H54 (cell line): ENCODE results near the gene RIMOC1.
"Not testable (repeated sequence)": the region's sequence is repeated elsewhere in the genome, so short reads cannot be mapped to it uniquely, and the experiment has no call there.

ENCODE experiments used
- DNase-seq: peaks from one replicate; pipeline ENCODE4 v3.0.0; 2011; ENCODE audit warnings: low spot score, mixed read lengths; ENCODE audit not compliant: insufficient read length
- FAIRE-seq: peaks from 3 replicates; lab custom pipeline; 2011; peaks lifted over from hg19 to GRCh38; lab: Jason Lieb, UNC
- POLR2A ChIP-seq: IDR thresholded peaks from 2 replicates; pipeline ENCODE4 v1.6.1; 2011; ENCODE audit warnings: low read depth, mild to moderate bottlenecking, low read length

RIMOC1 gene

GRCh38 chr5:41908374-41909079 lies 4.4 kb downstream of the RIMOC1 start:
- FAIRE-seq: peak; percentile 93
- no peak for TF ChIP-seq POLR2A
- DNase-seq: no peak

GRCh38 chr5:41918105-41918504 lies 14.0 kb downstream of the RIMOC1 start:
- TF ChIP-seq POLR2A: no peak
- FAIRE-seq (peak; percentile 74), DNase-seq (no peak)

- DNase-seq (no peak), FAIRE-seq (no peak)
- no peak for TF ChIP-seq POLR2A
Observed at GRCh38 chr5:41921166-41921565, 17.0 kb downstream of the RIMOC1 start.

- peak; percentile 82 for FAIRE-seq
- no peak for DNase-seq
- TF ChIP-seq POLR2A: no peak
Observed at GRCh38 chr5:41921874-41922273, 17.7 kb downstream of the RIMOC1 start.

GRCh38 chr5:41924526-41924871 lies 20.4 kb downstream of the RIMOC1 start:
- FAIRE-seq (peak; percentile 72), DNase-seq (no peak)
- TF ChIP-seq POLR2A: no peak

GRCh38 chr5:41924872-41925554 lies 20.9 kb downstream of the RIMOC1 start, which contains the start of gene FBXO4:
Gene FBXO4, plus strand, starts transcription at chr5:41925281. Its CDS starts 29 bp downstream, at chr5:41925310.
- FAIRE-seq (peak; percentile 96), DNase-seq (peak; percentile 86)
- peak; percentile 82 for TF ChIP-seq POLR2A

GRCh38 chr5:41925555-41925951 lies 21.4 kb downstream of the RIMOC1 start:
- TF ChIP-seq POLR2A: no peak
- DNase-seq: peak; percentile 22
- FAIRE-seq: peak; percentile 91

- no peak for TF ChIP-seq POLR2A
- FAIRE-seq (no peak), DNase-seq (no peak)
Observed at GRCh38 chr5:41927604-41928003, 23.5 kb downstream of the RIMOC1 start.

GRCh38 chr5:41929035-41929434 lies 24.9 kb downstream of the RIMOC1 start:
- no peak for TF ChIP-seq POLR2A
- FAIRE-seq (no peak), DNase-seq (no peak)

- no peak for FAIRE-seq
- no peak for TF ChIP-seq POLR2A
- no peak for DNase-seq
Observed at GRCh38 chr5:41932770-41933169, 28.6 kb downstream of the RIMOC1 start.

- FAIRE-seq (no peak), DNase-seq (no peak)
- TF ChIP-seq POLR2A: no peak
Observed at GRCh38 chr5:41935544-41935943, 31.4 kb downstream of the RIMOC1 start.

GRCh38 chr5:41940641-41941040 lies 36.5 kb downstream of the RIMOC1 start:
- no peak for TF ChIP-seq POLR2A
- DNase-seq: no peak
- no peak for FAIRE-seq

GRCh38 chr5:41945332-41945955 lies 41.3 kb downstream of the RIMOC1 start:
- not testable (repeated sequence) for FAIRE-seq, DNase-seq

GRCh38 chr5:41951224-41951623 lies 47.1 kb downstream of the RIMOC1 start:
- FAIRE-seq: no peak
- DNase-seq: no peak
- TF ChIP-seq POLR2A: no peak
